Neural progenitor cell (in vitro differentiated cells): ENCODE data around the gene WDR7. TPM values are rescaled to one million over a fixed set of nuclear protein-coding genes. Genes with fewer than 3 reads are reported as not detected.

Experiments
- DNase-seq: peaks from one replicate; pipeline ENCODE4 v3.0.0-alpha.2; 2016; ENCODE audit warnings: low spot score
- H2AFZ ChIP-seq: fragments of 200-600 bp; sonication (generic); replicated peaks from 2 replicates; pipeline ENCODE4 v1.6.1; 2016; ENCODE audit warnings: antibody characterized with exemption
- H3F3A ChIP-seq: fragments of 200-600 bp; sonication (generic); 2 replicates; pipeline ENCODE4 v1.6.1; 2016; ENCODE audit warnings: antibody characterized with exemption, low read depth
- H3K27ac ChIP-seq: fragments of 200-600 bp; sonication (generic); 2 replicates; pipeline ENCODE4 v1.5.1; 2016; ENCODE audit warnings: mild to moderate bottlenecking
- H3K27me3 ChIP-seq: fragments of 200-600 bp; sonication (generic); 2 replicates; pipeline ENCODE4 v1.6.1; 2016; ENCODE audit warnings: mild to moderate bottlenecking, moderate library complexity
- H3K36me3 ChIP-seq: fragments of 200-600 bp; sonication (generic); 2 replicates; pipeline ENCODE4 v1.5.1; 2016
- H3K4me1 ChIP-seq: fragments of 200-600 bp; sonication (generic); 2 replicates; pipeline ENCODE4 v1.6.1; 2016; ENCODE audit warnings: mixed run types
- H3K4me2 ChIP-seq: fragments of 200-600 bp; sonication (generic); 2 replicates; pipeline ENCODE4 v1.6.1; 2016
- H3K4me3 ChIP-seq: fragments of 200-600 bp; sonication (generic); 2 replicates; pipeline ENCODE4 v1.5.1; 2016
- H3K79me2 ChIP-seq: fragments of 200-600 bp; sonication (generic); 2 replicates; pipeline ENCODE4 v1.6.1; 2016; ENCODE audit warnings: low read depth
- H3K9ac ChIP-seq: fragments of 200-600 bp; sonication (generic); 2 replicates; pipeline ENCODE4 v1.6.1; 2016
- H3K9me3 ChIP-seq: fragments of 200-600 bp; sonication (generic); 2 replicates; pipeline ENCODE4 v1.5.1; 2016; ENCODE audit warnings: low read depth
- H4K20me1 ChIP-seq: fragments of 200-600 bp; sonication (generic); 2 replicates; pipeline ENCODE4 v1.6.1; 2016; ENCODE audit warnings: low read depth
- H3K27ac Mint-ChIP-seq: 3 replicates; pipeline ENCODE4 v1.8.0; 2021; ENCODE audit warnings: mixed read lengths
- H3K27me3 Mint-ChIP-seq: 2 replicates; pipeline ENCODE4 v1.8.0; 2022; ENCODE audit warnings: low read depth, mild to moderate bottlenecking, inconsistent platforms, moderate library complexity, mixed read lengths; ENCODE audit not compliant: insufficient read depth
- H3K36me3 Mint-ChIP-seq: 3 replicates; pipeline ENCODE4 v1.8.0; 2021; ENCODE audit warnings: mixed read lengths
- H3K4me1 Mint-ChIP-seq: 3 replicates; pipeline ENCODE4 v1.8.0; 2021; ENCODE audit warnings: mixed read lengths
- H3K4me3 Mint-ChIP-seq: 3 replicates; pipeline ENCODE4 v1.8.0; 2021; ENCODE audit warnings: mild to moderate bottlenecking, moderate library complexity, mixed read lengths
- H3K9me3 Mint-ChIP-seq: 3 replicates; pipeline ENCODE4 v1.8.0; 2020; ENCODE audit warnings: mixed read lengths
- EZH2 ChIP-seq: fragments of 200-600 bp; sonication (generic); IDR thresholded peaks from 2 replicates; pipeline ENCODE4 v1.6.1; 2017; ENCODE audit warnings: antibody characterized with exemption, mild to moderate bottlenecking, moderate library complexity
- EZH2phosphoT487 ChIP-seq: fragments of 200-600 bp; sonication (generic); IDR thresholded peaks from 2 replicates; pipeline ENCODE4 v1.6.1; 2017; ENCODE audit warnings: antibody characterized with exemption
- total RNA-seq: library from RNA; depleted of rRNA; stranded (reverse); fragments of >200 nt; gene quantifications from 2 replicates; pipeline ENCODE4 v1.2.3, GENCODE V29; 2015; ENCODE audit warnings: low replicate concordance
- TF ChIP-seq, protein P1 (sequence below): fragments of 200-600 bp; sonication (generic); IDR thresholded peaks from 2 replicates; pipeline ENCODE4 v1.5.1; 2017; ENCODE audit warnings: antibody characterized with exemption, mild to moderate bottlenecking

WDR7 gene
- total RNA-seq, 1 donor from 2014 or later: 12.3 TPM

DNA sequence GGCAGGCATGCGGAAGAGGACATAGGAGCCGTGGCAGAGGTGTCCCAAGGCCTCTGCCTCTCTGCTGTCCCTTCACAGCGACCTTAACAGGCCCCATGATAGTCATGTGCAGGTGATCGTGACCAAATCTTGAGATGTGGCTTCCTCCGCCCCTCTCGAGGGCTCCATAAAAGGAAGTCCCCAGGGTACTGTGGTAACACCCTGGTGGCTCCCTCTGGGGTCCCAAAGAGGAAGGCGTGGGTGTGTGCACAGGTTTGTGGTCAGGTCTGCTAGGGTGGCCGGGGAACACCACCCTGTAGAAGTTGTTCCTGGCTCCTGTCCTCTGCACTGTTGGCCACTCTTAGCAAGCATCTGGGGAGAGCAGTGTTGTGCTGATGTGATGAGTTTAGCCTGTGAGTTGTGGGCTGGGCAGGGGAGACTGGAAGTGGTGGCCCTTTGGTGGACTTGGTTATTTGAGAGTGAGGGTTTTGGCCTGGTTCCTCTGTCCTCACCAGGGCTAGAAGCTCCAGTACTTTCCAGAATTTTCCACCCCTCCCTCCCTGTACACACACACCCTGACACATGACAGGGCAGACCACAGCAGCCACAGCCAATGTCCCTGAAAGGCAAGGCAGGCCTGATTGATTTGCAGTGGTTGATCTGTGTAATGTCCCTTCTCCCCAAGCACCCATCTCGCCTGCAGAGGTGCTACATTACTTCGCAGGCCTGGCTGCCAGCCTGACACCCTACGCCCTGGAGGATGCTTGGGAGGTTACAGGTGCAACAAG is 426.8 kb downstream of the WDR7 start:
- no peak overlapping the region for H3K4me3 Mint-ChIP-seq

DNA sequence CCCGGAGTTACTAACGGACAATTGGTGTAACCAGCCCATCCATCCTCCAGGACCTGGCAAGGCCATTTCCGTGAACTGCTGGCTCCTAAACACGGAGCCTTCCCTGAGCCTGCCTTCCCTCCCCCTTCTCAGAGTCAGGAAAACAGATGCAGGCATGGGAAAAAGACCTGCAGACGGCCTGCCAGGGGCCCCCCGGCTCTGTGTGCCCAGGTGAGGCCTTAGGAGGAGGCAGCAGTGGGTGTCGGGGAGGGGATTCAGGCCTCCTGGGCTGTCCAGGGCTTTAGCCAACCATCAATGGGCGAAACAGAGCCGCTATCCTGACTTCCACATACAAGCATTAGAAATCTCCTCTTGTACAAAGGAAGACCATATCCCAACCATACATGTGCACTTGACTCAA is 427.5 kb downstream of the WDR7 start:
- DNase-seq: no peak
- H2AFZ ChIP-seq: no peak overlapping the region
- H4K20me1 ChIP-seq: peaks cover 11% of the 10 kb centered on the region
- Mint-ChIP-seq H3K4me1 (peaks cover 25% of the 10 kb centered on the region), H3K27me3 (peaks cover 4% of the 10 kb centered on the region), H3K36me3 (no peaks in the 10 kb centered on the region), H3K9me3 (peaks cover 2% of the 10 kb centered on the region), H3K27ac (no peak overlapping the region), H3K4me3 (no peak overlapping the region)
- H3K4me1 ChIP-seq: peaks cover 35% of the 10 kb centered on the region
- no peaks in the 10 kb centered on the region for H3K27me3 ChIP-seq
- H3K9ac ChIP-seq: no peak overlapping the region
- H3K79me2 ChIP-seq: no peaks in the 10 kb centered on the region
- H3K36me3 ChIP-seq: no peaks in the 10 kb centered on the region
- TF ChIP-seq EZH2 (no peak), EZH2phosphoT487 (no peak)
- TF ChIP-seq, protein P1, sequence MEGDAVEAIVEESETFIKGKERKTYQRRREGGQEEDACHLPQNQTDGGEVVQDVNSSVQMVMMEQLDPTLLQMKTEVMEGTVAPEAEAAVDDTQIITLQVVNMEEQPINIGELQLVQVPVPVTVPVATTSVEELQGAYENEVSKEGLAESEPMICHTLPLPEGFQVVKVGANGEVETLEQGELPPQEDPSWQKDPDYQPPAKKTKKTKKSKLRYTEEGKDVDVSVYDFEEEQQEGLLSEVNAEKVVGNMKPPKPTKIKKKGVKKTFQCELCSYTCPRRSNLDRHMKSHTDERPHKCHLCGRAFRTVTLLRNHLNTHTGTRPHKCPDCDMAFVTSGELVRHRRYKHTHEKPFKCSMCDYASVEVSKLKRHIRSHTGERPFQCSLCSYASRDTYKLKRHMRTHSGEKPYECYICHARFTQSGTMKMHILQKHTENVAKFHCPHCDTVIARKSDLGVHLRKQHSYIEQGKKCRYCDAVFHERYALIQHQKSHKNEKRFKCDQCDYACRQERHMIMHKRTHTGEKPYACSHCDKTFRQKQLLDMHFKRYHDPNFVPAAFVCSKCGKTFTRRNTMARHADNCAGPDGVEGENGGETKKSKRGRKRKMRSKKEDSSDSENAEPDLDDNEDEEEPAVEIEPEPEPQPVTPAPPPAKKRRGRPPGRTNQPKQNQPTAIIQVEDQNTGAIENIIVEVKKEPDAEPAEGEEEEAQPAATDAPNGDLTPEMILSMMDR: no peak
- H3K9me3 ChIP-seq: no peaks in the 10 kb centered on the region
- peaks cover 17% of the 10 kb centered on the region for H3F3A ChIP-seq
- no peak overlapping the region for H3K4me3 ChIP-seq
- H3K4me2 ChIP-seq: no peak overlapping the region
- no peak overlapping the region for H3K27ac ChIP-seq

More for the DNA sequence above, 426.8 kb downstream of the WDR7 start:
- Histone ChIP-seq H3K9me3 (no peaks in the 10 kb centered on the region), H3K4me1 (peaks cover 35% of the 10 kb centered on the region), H3K4me3 (no peak overlapping the region), H3K79me2 (no peaks in the 10 kb centered on the region), H3K4me2 (no peak overlapping the region), H4K20me1 (peaks cover 11% of the 10 kb centered on the region), H2AFZ (no peak overlapping the region), H3K27me3 (no peaks in the 10 kb centered on the region), H3K9ac (no peak overlapping the region), H3F3A (peaks cover 17% of the 10 kb centered on the region), H3K27ac (no peak overlapping the region), H3K36me3 (no peaks in the 10 kb centered on the region)
- Mint-ChIP-seq H3K27ac (no peak overlapping the region), H3K9me3 (peaks cover 2% of the 10 kb centered on the region), H3K4me1 (peaks cover 25% of the 10 kb centered on the region), H3K36me3 (no peaks in the 10 kb centered on the region), H3K27me3 (peaks cover 4% of the 10 kb centered on the region)
- DNase-seq: no peak
- no peak for TF ChIP-seq EZH2phosphoT487
- no peak for TF ChIP-seq EZH2
- TF ChIP-seq, protein P1: no peak

DNA sequence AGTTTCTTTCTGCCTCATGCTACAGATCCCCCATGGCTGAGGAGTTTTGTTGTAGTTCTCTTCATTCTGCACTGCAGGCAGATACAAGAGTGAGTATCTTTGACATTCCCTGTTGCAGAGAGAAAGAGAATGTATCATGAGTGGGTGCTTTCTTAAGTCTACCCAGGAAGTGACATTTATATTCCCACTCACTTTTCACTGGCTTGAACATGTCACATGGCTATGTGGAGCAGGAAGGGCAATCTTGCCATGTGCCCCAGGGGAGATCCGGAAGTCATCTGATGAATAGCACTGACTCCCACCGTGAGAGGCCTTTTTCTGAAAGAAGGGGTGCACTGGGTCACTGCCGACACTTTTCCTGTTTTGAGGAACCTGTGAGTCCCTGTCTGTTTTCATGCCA is 429.3 kb downstream of the WDR7 start:
- H4K20me1 ChIP-seq: peaks cover 11% of the 10 kb centered on the region
- no peaks in the 10 kb centered on the region for H3K27me3 ChIP-seq
- H3K9ac ChIP-seq: no peak overlapping the region
- no peak overlapping the region for H3K4me2 ChIP-seq
- no peaks in the 10 kb centered on the region for H3K9me3 ChIP-seq
- Mint-ChIP-seq H3K4me3 (no peak overlapping the region), H3K4me1 (peaks cover 28% of the 10 kb centered on the region), H3K36me3 (no peaks in the 10 kb centered on the region), H3K9me3 (peaks cover 4% of the 10 kb centered on the region), H3K27ac (no peak overlapping the region), H3K27me3 (peaks cover 5% of the 10 kb centered on the region)
- H2AFZ ChIP-seq: no peak overlapping the region
- H3K36me3 ChIP-seq: no peaks in the 10 kb centered on the region
- H3F3A ChIP-seq: peaks cover 14% of the 10 kb centered on the region
- TF ChIP-seq, protein P1: no peak
- TF ChIP-seq EZH2phosphoT487 (no peak), EZH2 (no peak)
- peaks cover 33% of the 10 kb centered on the region for H3K4me1 ChIP-seq
- H3K4me3 ChIP-seq: no peak overlapping the region
- no peak overlapping the region for H3K27ac ChIP-seq
- no peak for DNase-seq
- no peaks in the 10 kb centered on the region for H3K79me2 ChIP-seq
